SK-N-MC (cell line): ENCODE results near the gene PDIA3.
A peak's percentile ranks its signal among the peaks of the same experiment; 100 is the strongest.

Experiments used
- DNase-seq: peaks from one replicate; pipeline ENCODE4 v3.0.0-alpha.2; 2011; ENCODE audit warnings: low read depth, low spot score
- H3K27ac ChIP-seq: fragments of 200-600 bp; sonication (generic); 2 replicates; pipeline ENCODE4 v1.5.1; 2016; ENCODE audit warnings: mixed run types
- H3K36me3 ChIP-seq: fragments of 200-600 bp; sonication (generic); 2 replicates; pipeline ENCODE4 v1.6.1; 2017; ENCODE audit warnings: antibody characterized with exemption, low read length, mixed read lengths; ENCODE audit not compliant: insufficient read depth
- H3K4me3 ChIP-seq: fragments of 200-600 bp; sonication (generic); 2 replicates; pipeline ENCODE4 v1.5.1; 2016
- H3K9ac ChIP-seq: fragments of 200-600 bp; sonication (generic); 2 replicates; pipeline ENCODE4 v1.8.0; 2017; ENCODE audit warnings: mixed run types, mixed read lengths; ENCODE audit not compliant: insufficient read length
- H3K9me3 ChIP-seq: fragments of 200-600 bp; sonication (generic); 2 replicates; pipeline ENCODE4 v1.6.1; 2017; ENCODE audit warnings: low read depth, mild to moderate bottlenecking, antibody characterized with exemption, low read length, moderate library complexity, mixed read lengths
- EZH2 ChIP-seq: fragments of 200-600 bp; sonication (generic); IDR thresholded peaks from one replicate; pipeline ENCODE4 v1.6.1; 2017; ENCODE audit warnings: antibody characterized with exemption
- FOXP2 ChIP-seq: optimal IDR thresholded peaks from 2 replicates; pipeline ENCODE3; 2011; ENCODE audit warnings: mild to moderate bottlenecking, moderate library complexity; ENCODE audit not compliant: insufficient read depth; ENCODE audit errors: extremely low read length, control extremely low read depth
- POLR2AphosphoS5 ChIP-seq: IDR thresholded peaks from 2 replicates; pipeline ENCODE4 v1.6.1; 2012; ENCODE audit warnings: mild to moderate bottlenecking, low read depth, low read length, borderline replicate concordance

The PDIA3 gene

DNA sequence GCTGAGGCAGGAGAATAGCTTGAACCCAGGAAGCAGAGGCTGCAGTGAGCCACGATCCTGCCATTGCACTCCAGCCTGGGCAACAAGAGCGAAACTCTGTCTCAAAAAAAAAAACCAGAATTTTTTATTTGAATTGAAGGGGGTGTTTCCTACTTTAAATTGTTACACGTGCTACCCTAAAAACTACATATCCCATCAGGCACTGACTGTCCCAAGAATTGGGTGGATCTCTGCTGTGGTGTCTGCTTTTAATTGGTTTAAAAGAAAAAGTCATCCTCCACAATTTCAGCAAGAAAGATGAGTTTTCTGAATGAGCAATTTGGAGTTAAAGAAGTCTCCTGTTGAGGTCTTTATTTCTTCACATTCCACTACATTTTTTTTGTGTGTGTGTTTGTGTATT, 2.1 kb downstream of the PDIA3 start:
- H3K9ac ChIP-seq: no peak overlapping the region
- H3K9me3 ChIP-seq: no peaks in the 10 kb centered on the region
- peak overlapping the region; percentile 90 for H3K4me3 ChIP-seq
- H3K27ac ChIP-seq: no peak overlapping the region
- TF ChIP-seq POLR2AphosphoS5: no peak
- TF ChIP-seq EZH2: no peak
- no peak for TF ChIP-seq FOXP2
- no peak for DNase-seq
- peaks cover 28% of the 10 kb centered on the region for H3K36me3 ChIP-seq

DNA sequence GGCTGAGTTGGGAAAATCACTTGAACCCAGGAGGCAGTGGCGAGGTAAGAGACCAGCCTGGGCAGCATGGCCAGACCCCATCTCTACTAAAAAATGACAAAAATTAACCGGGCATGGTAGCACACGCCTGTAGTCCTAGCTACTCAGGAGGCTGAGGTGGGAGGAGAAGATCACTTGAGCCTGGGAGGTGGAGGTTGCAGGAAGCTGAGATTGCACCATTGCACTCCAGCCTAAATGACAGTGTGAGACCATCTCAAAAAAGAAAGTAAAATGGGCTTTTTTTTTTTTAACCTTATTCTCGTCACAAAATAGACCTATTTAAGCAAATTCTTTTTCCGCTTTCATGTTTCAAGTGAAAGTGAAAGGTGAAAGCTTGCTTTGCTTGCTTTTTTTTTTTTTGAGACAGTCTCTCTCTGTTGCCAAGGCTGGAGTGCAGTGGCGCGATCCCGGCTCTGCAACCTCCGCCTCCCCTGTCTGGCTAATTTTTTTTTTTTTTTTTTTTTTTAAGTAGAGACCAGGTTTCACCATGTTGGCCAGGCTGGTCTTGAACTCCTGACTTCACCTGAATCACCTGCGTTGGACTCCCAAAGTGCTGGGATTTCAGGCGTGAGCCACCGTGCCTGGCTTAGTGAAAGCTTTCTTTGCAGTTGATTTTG, 3.6 kb downstream of the PDIA3 start:
- Histone ChIP-seq H3K27ac (no peak overlapping the region), H3K9me3 (no peaks in the 10 kb centered on the region), H3K4me3 (no peak overlapping the region), H3K9ac (no peak overlapping the region), H3K36me3 (peaks cover 41% of the 10 kb centered on the region)
- TF ChIP-seq EZH2: no peak
- no peak for TF ChIP-seq FOXP2
- TF ChIP-seq POLR2AphosphoS5: no peak
- DNase-seq: no peak

DNA sequence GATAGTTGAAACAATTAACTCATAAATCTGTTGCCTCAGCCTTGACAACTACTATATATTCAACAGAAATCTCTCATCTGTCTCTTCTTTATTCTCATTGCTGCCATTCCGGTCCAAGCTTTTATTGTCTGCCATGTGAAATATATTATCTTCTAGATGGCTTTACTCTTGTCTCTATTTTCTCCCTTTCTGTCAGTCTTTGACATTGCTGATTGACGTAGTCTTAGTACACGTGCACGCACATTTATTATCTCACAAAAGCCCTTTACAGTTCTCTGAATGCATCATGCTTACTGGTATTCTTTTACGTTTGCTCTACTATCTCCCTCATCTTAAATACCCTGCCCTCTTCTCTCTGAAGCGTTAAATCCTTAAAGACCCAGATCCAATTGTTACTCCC, 5.6 kb downstream of the PDIA3 start:
- Histone ChIP-seq H3K9ac (no peak overlapping the region), H3K4me3 (no peak overlapping the region), H3K27ac (no peak overlapping the region), H3K9me3 (no peaks in the 10 kb centered on the region), H3K36me3 (peaks cover 60% of the 10 kb centered on the region)
- DNase-seq: no peak
- no peak for TF ChIP-seq FOXP2
- no peak for TF ChIP-seq EZH2
- no peak for TF ChIP-seq POLR2AphosphoS5

DNA sequence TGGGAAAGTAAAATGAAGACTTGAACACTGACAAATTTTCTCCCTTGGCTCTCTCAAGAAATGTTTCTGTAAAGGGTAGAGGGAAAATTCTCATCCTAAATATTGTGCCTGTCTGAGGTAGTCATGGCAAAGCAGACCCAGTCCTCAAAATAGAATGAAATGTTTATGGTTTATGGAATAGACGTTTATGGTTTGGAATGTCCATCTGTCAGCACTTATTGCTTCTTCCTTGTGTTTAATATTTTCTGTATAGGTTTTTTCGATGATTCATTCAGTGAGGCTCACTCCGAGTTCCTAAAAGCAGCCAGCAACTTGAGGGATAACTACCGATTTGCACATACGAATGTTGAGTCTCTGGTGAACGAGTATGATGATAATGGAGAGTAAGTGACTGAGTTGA, 16.6 kb downstream of the PDIA3 start:
- peak overlapping the region; percentile 81 for H3K27ac ChIP-seq

DNA sequence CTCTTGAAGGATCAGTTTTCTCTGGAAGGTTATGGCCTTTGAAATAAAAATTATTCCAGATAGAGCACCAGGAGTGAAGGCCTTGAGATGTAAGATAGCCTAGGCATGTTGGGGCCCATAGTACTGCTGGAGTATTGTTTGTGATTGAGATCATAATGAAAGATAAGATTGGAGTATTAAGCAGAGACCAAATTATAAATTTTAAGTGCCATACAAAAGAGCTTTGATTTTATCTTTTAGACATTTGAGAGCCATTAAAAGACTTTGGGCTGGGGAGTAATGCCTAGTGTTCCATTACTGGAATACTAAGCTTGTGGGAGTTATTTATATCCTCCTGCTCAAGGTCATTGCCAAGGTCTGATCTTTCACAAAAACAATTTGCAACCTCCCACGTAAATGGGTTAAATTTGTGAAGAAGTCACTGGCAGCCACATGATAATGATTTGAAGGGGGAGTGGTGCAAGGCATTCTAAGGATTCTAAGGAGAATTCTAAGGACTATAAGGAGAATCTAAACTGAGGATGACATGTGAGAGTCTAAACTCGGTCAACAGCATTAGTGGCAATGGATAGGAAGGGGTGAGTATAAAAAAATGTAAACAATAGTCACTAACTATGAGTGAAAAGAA, 17.7 kb downstream of the PDIA3 start:
- no peak for DNase-seq
- Histone ChIP-seq H3K36me3 (peaks cover 81% of the 10 kb centered on the region), H3K9ac (no peak overlapping the region), H3K9me3 (no peaks in the 10 kb centered on the region), H3K4me3 (no peak overlapping the region), H3K27ac (no peak overlapping the region)
- TF ChIP-seq EZH2 (no peak), POLR2AphosphoS5 (no peak), FOXP2 (no peak)

More for the DNA sequence above, 16.6 kb downstream of the PDIA3 start:
- no peak overlapping the region for H3K9ac ChIP-seq
- no peak overlapping the region for H3K4me3 ChIP-seq
- DNase-seq: no peak
- peaks cover 76% of the 10 kb centered on the region for H3K36me3 ChIP-seq
- H3K9me3 ChIP-seq: no peaks in the 10 kb centered on the region
- TF ChIP-seq FOXP2 (no peak), EZH2 (no peak)

DNA sequence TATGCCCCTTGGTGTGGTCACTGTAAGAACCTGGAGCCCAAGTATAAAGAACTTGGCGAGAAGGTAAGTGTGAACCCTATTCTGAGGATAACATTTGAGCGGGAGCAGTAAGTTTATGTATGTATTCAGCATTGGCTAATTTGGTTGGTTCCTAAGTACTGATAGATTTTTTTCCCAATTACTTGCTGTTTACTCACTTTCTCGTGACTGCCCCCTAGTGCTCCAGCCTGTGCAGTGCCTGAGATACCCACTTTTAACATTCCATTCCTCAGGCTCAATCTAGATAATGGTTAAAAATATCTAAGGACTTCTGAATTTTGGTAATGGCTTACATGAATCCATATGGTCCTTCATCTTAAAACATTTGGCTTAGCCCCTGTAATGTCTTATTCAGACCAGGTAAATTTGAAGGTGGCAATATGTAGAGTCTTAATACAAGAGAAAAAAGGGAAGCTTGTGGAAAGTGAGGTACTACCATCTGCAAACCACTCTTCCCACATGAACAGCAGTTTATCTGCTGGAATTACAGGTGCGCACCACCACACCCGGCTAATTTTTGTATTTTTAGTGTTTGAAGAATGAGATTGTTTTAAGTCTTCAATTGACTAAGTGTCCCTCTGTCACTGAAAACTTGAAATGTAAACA, 23.5 kb downstream of the PDIA3 start:
- Histone ChIP-seq H3K4me3 (no peak overlapping the region), H3K36me3 (peaks cover 84% of the 10 kb centered on the region), H3K9ac (no peak overlapping the region), H3K9me3 (no peaks in the 10 kb centered on the region), H3K27ac (no peak overlapping the region)
- no peak for TF ChIP-seq POLR2AphosphoS5
- no peak for TF ChIP-seq EZH2
- TF ChIP-seq FOXP2: no peak
- DNase-seq: no peak

DNA sequence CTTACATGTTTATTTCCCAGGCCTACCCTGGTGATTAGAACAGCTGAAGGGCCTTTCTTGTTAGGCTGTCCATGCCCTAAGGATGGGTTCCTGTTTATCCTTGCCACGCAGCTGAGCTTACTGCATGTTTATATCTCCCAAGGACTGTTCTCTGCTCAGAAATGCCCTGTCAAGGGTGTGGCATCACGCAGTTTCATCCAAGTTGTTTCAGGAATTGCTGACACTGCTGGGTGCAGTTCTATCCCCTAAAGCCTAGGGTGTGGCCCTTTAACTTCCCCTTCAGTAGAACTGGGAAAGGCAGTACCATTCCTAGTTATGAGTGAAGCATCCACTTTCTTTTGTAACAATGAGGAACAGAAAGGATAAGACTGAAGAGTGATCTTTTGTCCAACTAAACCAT, 25.6 kb downstream of the PDIA3 start:
- no peak overlapping the region for H3K9ac ChIP-seq
- H3K27ac ChIP-seq: no peak overlapping the region
- no peak for TF ChIP-seq POLR2AphosphoS5
- TF ChIP-seq FOXP2: no peak
- no peak for DNase-seq
- no peak overlapping the region for H3K4me3 ChIP-seq
- H3K36me3 ChIP-seq: peaks cover 63% of the 10 kb centered on the region
- H3K9me3 ChIP-seq: no peaks in the 10 kb centered on the region

DNA sequence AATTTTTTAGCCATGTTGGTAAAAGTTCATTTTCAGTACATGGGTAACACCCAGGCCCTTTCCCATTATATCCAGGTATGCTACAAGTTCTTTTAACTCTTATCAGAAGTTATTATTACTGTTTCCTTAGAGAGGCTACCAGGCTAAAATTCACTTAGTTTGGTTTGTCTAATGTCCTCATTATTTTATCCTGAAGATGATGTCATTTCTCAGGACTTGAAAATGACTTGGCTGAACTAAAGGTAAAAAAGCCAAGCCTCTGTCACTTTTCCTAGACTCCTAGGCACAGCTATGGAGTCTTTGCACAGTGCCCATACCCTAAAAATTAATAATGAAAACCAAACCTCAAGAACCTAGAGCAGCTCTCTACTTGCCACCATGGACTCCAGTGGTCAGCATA, 26.4 kb downstream of the PDIA3 start:
- Histone ChIP-seq H3K36me3 (peaks cover 56% of the 10 kb centered on the region), H3K27ac (no peak overlapping the region; the same call in 1 of the 2 replicates), H3K9me3 (no peaks in the 10 kb centered on the region), H3K4me3 (no peak overlapping the region), H3K9ac (no peak overlapping the region)
- DNase-seq: no peak
- TF ChIP-seq FOXP2 (no peak), POLR2AphosphoS5 (no peak), EZH2 (no peak)

DNA sequence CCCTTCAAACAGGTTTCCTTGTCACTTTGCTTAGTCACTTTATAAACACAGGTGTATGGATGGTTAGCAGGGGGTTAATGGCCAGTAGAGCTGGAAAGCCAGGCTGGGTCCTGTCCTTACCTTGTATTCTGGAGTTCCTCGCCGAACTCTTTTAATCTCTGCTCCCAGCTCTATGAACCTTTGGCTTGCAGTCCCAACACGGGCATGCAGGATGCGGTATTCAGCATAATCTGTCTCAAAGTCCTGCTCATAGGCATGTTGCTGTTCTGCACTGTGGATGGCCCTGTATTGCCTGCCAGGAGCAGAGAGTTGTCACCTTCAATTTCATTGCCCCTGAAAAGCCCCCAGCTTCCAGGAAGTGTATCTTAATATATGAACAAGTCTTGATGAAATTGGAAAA, 27.8 kb downstream of the PDIA3 start:
- H3K9me3 ChIP-seq: no peaks in the 10 kb centered on the region
- H3K36me3 ChIP-seq: peaks cover 44% of the 10 kb centered on the region
- H3K9ac ChIP-seq: no peak overlapping the region
- TF ChIP-seq POLR2AphosphoS5: no peak
- TF ChIP-seq EZH2: no peak
- no peak for TF ChIP-seq FOXP2
- no peak for DNase-seq
- H3K27ac ChIP-seq: peak overlapping the region; percentile 77
- no peak overlapping the region for H3K4me3 ChIP-seq
